GM19452 (cell line): Measurements from ENCODE around the gene PPM1H.

Experiments
- ATAC-seq: cut with Tn5 transposase; IDR thresholded peaks from one replicate; pipeline ENCODE4 v1.9.1; 2021; ENCODE audit not compliant: unreplicated experiment

Gene PPM1H

DNA sequence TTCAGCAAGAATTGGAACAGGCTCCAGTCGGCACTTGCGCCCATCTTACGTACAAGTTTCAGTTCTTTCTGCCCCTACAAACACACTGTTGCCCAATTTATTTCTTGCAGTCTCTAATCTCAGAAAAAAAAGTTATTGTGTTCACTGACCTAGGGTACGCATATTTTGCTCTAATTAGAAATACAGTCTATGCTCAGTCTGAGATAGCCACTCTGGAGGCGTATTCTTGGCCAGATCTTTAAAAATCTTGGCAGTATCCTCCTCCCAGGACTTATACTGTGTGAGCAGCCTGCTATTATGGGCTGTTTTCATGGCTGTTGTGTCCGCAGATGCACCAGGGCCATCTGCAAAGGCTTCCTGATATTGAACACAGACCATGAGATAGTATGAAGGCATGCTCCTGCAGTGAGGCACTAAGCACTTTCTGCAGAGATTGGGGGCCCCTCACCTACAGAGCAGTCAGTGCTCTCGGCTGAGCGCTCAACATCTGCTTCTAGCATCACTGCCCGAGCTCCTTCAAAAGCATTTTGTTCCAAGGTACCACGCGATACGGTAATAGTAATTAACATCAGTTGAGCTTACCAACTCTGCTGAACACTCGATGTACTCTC lies 57.9 kb downstream of the PPM1H start:
- no peak for ATAC-seq

DNA sequence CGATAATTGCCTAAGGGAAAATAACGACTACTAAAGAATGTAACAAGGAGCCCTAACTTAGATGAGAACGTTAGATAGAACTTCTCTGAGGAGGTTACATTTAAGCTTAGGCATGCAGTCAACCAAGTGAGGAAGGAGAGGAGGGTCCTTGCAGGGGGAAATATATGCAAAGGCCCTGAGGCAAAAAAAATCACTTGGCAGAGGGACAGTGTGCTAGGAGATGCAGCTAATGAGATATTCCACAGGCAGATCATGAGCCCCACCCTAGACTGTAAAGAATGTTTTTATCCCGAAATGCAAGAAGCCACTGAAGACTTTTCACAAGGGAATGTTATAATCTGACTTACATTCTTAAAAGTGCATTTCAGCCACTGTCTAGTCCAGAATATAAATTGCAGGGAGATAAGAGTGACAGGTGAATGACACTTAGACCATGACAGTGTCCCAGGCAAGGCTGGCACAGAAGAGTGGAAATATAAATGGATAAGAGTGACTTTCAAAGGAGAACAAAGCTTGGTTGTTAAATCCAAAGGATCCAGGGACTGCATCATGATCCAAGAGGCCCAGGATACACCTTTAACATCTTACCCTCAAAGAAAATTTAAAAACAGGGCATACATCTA lies 61.0 kb downstream of the PPM1H start:
- ATAC-seq, result no peak

DNA sequence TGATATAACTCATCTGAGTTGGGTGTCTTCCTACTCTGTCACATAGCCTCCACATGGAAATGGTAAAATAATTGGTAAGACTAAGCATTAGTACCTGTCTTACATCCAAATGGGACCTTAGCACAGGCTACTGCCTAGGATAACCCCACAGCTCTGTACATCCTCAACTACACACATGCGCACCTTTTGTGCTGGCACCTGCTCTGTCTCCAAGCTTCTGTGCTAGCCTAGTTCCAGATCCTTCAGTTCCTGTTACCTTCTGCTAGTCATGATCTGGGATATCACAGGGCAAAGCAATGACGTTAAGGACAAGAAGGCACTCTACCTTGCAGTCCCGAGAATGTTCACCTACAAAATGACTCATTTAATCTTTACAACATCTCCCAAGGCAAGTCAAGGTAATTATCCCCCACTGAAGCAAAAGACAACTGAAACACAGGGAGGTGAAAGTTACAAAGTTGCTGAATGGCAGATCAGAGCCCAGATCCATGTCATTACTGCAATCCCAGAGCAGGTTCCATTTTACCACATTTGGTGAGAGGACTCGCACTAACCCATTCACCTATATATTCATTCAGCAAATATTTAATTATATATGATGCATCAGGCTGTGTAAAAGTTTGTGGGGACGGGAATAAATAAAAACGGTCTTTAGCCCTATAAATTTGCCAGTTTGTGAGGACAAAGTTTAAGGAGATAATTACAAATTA lies 61.7 kb downstream of the PPM1H start:
- ATAC-seq, result no peak

DNA sequence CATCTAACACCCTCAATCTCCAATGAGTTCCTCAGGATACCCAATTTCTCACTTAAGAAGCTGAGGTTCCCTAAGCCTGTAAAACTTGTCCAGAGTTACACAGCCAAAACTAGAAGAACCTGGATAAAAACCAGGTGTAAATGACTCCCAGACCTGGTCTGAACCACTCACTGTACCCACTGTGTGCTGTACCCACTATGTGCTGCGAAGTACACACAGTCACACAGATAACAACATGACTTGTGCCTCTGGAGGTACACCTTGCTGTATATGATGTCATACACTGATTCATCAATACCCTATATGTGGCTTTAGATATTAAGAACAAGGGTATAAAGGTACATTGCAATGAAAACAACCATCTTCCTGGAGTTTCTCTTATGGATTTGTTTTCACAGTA lies 66.1 kb downstream of the PPM1H start:
- ATAC-seq, result no peak

DNA sequence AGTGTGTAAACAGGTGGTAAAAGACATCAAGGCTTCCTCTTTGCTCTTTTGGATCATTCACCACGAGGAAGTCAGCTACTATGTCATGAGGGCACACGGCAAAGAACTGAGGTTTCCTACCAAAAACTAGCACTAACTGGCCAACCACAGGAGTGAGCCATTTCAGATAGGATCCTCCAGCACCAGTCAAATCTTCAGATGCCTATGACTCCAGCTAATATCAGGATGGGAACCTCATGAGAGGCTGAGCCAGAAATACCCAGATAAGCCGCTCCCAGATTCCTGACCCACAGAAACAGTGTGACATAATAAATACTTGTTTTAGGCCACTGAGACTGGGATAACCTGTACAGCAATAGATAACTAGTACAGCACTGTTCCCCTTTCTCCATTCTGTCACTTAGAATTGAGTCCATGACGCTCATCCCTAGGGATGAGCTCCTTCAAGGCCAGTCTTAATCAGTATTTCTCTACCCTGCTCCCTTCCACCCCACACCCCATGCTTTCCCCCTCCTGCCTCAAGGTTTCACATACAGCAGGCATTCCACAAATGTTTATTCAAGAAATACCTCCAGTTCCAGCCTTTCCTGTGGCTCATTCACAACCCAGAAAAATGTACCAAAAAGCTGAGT lies 68.4 kb downstream of the PPM1H start:
- ATAC-seq, result no peak

DNA sequence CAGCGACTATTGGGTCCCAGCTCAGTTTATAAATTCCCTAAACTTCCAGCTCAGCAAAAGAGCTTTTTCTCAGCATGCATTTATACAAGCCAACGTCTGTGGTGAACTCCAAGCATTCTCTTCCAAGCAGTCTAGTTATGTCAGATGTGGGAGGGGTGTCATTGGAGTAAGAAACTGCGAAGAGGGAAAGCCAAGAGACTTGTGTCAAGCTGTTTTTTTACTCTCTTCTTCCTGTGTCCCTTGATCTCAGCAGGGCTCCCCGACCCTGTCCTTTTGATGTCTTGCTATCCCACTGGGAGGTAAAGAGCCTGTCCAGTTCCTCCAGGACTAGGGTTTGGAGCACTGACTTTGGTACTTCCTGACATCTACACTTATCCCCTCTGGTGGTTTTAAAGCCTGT lies 69.0 kb downstream of the PPM1H start:
- no peak for ATAC-seq

DNA sequence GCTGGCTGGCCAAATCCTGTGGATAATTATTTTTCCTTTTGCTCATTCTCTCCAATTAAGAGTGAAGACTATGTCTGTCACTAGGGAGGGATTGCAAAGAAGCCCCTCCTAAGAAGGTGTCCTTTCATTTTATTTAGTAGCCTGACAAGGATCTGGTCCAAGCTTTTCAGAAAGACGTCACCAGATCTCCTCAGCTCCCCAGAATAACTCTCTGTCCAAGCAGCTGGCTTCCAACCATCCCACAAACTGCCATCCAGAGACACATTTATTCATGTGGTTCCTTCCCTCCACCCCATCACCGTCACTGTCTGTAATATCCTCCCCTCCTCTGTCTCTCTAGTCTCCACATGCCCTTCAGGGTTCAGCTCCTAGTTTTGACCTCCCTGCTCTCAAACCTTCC lies 69.9 kb downstream of the PPM1H start:
- ATAC-seq, result no peak

DNA sequence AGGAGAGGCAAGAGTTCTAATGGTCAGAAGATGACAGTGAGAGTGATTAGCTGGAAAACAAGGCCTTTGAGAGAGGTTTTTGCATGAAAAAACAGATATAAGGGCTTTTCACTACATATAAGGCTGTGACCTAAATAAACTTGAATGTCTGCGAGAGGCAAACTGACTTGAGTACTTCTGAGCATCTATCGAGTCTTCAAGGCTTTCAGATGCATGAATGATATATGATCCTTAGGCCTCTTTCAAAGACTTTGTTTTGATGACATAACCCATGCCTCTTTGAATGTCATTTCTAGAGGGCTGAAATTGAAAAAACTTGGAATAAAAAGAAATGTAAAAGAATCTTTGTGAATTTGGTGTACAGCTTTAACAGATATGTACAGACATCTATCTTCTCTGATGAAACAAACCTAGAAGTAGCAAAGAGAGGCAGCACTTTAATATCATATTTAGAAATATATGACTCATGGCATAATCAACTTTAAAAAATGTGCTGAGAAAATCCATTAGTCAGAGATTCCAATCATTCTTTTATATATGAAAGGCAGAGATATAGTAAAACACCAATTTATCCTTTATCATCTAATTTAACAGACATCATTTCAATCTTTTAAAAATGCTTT lies 72.6 kb downstream of the PPM1H start:
- ATAC-seq, result no peak

DNA sequence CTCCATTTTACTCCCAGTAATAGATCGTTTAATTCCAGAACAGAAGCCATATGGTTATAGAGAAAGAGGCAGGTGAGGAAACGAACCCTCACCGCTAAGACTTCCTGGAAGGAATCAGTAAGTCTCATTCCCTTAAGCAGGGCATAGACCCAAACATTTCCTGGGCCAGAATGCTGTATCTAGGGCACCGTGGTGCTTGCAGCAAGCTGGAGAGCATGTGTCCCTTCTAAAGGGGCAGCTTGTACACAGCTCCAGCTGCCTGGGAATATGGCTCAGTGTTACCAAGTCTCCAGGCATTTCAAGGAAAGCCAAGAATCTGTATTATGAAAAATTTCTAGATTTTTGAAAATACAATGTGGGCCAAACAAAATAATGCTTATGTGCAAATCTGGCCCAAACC lies 73.4 kb downstream of the PPM1H start:
- ATAC-seq, result no peak

DNA sequence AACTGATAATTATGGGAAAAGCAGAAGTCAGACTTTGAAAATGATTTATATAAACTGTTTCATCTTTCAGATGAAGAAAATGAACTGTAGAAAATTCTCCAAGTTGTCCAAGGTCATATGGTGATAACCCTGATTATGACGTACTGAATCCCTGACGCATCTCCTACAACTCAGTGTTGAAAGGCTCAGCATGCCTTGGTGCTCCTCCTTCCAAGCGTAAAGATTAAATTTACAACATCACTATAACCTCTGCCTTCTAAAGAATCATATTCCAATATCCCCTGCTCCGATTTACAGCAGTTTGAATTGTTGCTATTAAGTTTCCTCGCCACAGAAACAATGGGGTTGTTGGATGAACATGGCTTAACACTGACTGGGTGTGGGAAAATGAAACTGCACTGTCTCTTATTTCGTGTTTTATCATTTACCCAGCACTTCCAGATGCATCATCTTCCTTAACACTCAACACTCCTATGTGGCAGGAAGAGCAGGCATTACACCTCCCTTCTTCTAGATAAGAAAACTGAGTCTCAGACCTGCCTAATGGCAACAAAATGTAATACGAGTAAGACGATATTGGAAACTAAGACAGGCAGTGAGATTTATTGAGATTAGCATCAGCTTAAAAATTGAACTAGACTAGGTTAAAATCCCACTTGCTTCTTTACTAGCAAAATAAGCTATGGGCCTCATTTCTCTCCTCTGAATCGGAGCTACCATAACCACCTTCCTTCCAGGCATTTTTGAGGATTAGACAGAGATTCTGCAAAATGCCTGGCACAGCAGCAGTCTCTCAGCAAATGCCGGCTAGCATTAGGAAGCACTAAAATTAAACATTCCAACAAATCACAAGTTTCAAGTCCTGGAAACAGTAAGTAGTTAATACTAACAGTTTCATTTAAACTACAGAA lies 74.2 kb downstream of the PPM1H start:
- no peak for ATAC-seq

DNA sequence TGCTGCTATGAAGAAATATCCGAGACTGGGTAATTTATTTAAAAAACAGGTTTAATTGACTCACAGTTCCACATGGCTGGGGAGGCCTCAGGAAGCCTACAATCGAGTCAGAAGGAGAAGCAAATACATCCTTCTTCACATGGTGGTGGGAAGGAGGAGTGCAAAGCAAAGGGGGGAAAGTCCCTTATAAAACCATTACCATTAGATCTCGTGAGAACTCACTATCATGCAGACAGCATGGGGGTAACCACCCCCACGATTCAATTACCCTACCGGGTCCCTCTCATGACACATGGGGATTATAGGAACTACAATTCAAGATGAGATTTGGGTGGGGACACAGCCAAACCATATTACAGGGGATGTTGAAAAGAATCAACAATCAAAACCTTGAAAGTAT lies 74.9 kb downstream of the PPM1H start:
- no peak for ATAC-seq

DNA sequence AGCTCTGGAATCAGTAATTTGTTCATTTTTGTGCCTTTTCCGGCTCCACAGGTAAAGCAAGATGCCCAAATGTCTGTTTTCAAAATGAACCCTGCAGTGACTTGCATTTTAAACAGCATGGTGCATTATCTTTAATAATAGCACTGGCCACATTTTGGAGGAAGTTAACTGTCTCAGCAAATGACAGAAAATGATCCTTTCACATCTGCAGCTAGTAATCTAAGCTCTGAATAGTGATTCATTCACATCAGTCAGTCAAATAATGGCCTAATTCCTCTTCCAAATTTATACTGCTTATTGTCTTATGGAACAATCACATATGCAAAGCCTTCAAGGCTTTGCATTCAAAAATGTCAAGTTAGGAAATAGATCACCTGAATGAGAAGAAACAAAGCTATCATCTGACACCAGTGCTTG lies 75.6 kb downstream of the PPM1H start:
- ATAC-seq, result no peak

DNA sequence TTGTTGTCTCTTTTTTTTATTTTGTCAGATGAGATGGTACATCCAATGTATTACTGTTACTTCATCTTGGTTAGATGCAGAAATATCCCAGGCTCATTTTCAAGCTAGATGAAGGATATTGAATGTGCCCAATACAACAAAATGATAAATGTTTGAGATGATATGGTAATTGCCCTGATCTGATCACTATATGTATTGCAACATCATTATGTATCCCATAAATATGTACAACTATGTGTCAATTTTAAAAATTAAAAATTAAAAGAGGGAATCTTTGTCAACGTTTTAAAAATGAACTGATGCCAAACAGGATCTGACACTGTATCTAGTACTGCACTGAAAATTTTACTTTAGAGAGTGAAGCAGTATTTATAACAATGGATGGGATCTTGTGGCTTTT lies 78.5 kb downstream of the PPM1H start:
- no peak for ATAC-seq

DNA sequence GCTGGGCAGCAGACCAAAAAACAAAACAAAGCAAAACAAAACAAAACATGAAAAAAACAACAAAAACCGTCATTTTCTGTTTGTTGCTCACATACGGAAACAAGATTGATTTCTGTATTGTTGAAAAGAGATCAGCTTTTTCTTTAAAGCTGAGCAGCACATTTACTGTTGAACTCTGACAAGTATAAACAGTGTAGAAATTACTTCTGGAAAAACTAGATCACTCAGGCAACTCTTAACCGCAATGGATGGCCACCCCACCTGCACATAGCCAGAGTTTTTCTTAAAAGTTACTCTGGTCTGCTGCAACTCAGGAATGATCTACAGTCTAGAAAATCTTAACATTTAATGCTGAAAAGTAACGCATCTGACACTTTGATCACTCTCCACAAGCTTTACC lies 80.9 kb downstream of the PPM1H start:
- ATAC-seq, result no peak

DNA sequence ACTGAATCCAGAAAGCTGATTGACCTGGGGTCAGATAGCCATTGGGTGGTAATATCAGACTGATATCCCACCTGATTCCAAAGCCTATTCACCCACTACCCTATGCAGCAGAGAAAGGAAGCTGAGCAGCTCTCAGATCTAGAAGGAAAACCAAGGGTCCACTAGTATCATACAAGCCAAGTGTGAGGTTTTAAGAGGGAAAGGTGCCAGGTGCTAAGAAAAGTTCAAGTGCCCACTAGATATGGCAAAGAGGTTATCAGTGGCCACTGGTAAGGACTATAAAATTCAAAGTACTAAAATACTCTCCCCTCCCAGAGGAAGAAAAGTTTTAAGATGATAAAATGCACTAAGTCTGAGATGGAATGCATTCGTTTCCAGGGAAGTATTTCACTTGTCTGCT lies 85.6 kb downstream of the PPM1H start:
- ATAC-seq, result no peak

DNA sequence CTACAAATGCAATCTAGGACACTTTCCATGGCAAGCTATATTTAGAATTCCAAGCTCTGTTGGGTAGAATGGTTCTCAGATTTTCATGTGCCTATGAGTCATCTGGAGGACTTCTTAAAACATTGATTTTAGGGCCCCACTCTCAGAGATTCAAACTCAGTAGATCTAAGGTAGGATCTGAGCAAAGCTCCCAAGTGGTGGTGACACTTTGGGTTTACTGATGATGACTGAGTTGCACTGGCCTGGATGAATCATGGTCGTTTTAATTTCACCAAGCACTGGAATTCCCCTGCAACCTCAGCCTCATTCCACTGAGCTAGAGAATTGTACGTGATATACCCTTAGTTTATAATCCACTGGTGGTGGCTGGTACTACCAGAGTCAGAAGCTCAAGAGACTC lies 86.5 kb downstream of the PPM1H start:
- no peak for ATAC-seq

DNA sequence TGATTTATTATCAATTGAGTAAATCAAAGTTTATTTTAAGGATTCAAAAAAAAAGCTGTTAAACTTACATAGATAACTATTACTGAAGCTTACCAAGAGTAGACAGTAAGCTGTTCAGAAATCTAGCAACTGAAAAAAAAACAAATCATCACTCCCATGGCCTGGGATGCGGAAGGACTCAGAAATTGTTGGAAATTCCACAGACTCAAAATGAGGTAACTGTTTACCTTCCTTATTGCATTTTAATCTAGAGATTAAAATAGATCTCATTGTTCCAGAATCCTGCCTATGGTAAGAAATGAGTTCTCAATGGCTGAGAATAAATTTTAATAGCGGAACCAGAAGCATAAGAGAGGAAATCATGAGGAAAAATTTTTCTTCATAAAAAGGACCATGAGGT lies 87.2 kb downstream of the PPM1H start:
- ATAC-seq, result no peak

DNA sequence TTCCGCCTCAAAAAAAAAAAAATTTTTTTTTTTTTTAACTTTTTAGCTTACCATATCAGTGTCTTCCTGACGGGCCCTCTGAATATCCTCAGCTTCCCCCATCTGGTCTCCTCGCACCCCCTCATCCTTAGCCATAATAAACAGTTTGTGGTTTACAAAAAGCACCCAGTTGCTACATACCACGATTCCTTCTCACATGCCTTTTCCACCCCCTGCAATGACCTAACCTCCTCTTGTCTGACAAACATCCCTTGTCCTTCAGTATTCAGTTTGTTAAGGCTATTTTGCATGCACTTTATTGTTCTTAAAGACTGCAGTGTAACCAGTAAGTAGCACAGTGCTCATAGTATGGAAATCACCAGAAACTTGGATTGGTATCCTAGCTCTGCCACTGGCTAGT lies 88.5 kb downstream of the PPM1H start:
- ATAC-seq, result no peak

DNA sequence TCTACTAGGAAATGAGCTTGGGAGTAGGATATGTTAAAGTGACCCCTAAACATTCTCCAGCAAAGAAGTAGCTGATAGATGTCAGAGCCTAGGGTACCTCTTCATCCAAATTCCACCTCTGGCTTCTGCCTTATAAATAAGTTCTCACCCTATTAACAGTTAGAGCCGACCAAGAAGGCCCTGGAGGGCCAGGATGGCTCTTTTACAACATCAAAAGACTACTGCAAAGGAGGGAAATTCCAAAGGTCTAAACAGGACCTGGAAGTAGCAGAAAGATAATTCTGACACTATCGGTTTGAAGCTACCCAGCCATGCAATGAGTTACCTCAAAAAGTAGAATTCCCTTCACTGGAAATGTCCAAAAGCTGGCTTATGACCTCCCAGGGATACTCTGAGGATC lies 90.0 kb downstream of the PPM1H start:
- ATAC-seq, result no peak

DNA sequence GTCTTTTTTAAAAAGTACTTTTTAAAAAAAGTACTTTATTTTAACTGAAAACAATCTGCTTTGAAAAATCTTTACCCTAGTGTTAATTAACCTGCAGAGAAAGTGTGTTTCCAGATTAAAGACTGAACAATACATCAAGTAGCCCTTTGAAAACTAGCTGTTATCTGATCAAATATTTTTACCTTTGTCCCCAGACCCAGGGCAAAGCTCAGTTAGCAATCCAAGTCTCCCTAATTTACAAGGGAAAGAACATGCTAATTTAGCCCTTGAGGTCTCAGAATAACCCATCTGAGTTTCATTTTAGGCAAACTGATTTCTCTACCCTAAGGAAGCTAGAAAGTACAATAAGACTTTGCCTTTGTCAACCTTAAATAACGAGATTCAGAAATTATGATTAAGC lies 91.2 kb downstream of the PPM1H start:
- no peak for ATAC-seq

DNA sequence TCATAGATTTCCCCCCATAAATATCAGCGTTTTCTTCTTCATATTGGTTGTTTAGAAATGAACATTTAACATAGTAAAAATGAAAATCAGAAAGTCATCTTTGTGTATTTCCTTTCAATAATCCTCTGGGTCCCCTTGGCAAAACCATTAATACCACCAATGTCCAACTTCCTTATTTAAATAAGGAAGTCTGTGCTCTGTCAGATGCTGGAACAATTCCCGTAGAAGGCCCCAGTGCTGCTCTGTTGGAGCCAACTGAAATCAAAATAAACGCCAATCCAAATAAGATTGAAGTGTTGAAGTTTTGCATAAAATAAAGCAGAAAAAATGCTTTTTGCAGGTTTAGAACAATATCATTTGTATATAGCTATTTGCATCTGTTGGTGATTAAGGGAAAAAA lies 93.1 kb downstream of the PPM1H start:
- no peak for ATAC-seq
